HG02642 (cell line): ENCODE measurements around the gene RPGR.

Source experiments
- ATAC-seq: cut with Tn5 transposase; IDR thresholded peaks from one replicate; pipeline ENCODE4 v1.9.1; 2021; ENCODE audit warnings: mild to moderate bottlenecking; ENCODE audit not compliant: unreplicated experiment, poor library complexity

The RPGR gene

GRCh38 chrX:38335382-38335781 lies 8.1 kb upstream of the RPGR start:
- no peak for ATAC-seq

GRCh38 chrX:38332505-38332904 lies 5.2 kb upstream of the RPGR start:
- ATAC-seq: peak; percentile 65

- no peak for ATAC-seq
These were observed 419 bp upstream of the RPGR start for GRCh38 chrX:38327775-38328081.

- no peak for ATAC-seq
These were observed 1.2 kb downstream of the RPGR start for GRCh38 chrX:38326086-38326485.

- ATAC-seq: no peak
These were observed 6.5 kb downstream of the RPGR start for GRCh38 chrX:38320819-38321218.

DNA sequence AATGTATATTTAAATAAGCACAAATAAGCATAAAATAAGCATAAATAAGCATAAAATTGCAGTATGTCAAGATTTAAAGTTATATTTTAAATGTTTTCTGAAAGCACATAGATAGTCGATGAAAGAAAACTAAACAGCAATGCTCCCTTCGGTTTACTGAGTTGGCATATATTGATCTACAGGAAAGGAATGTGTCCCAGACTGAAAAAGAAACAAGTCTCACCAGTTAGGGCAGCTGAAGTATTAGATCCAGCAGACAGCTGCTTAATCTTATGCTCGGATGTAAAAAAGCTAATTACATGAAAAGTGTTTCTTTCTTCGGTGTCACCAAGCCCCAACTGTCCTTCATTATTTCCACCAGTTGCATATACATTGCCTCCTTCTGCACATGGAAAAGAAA lies 8.7 kb downstream of the RPGR start:
- no peak for ATAC-seq

GRCh38 chrX:38318196-38318595 lies 9.1 kb downstream of the RPGR start:
- ATAC-seq: no peak

DNA sequence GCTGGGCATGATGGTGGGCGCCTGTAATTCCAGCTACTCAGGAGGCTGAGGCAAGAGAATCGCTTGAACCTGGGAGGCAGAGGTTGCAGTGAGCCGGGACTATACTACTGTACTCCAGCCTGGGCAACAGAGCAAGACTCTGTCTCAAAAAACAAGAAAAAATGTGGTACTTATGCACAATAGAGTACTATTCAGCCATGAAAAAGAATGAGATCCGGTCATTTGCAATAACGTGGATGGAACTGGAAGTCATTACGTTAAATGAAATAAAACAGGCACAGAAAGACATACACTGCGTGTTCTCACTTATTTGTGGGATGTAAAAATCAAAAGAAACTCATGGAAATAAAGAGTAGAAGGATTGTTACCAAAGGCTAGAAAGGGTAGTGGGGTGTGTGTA lies 12.1 kb downstream of the RPGR start:
- no peak for ATAC-seq

GRCh38 chrX:38313190-38313589 lies 14.1 kb downstream of the RPGR start:
- no peak for ATAC-seq

GRCh38 chrX:38312436-38312835 lies 14.9 kb downstream of the RPGR start:
- no peak for ATAC-seq

DNA sequence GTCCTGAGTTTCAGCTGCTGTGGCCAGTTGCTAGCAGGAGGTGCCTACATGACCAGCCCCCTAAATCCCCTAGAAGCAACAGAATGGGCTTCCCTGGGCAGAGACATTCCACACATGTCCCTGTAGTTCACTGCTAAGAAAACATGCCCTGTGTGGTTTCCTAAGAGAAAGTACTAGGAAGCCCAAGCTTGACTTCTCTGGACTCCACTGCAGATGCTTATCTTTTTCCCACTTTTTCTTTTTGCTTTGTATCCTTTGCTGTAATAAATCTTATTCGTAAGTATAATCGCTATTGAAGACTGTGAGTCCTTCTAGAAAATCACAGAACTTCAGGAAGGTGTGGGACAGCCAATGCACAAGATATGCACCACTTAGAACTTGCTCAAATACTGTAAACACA lies 15.6 kb downstream of the RPGR start:
- ATAC-seq: no peak

DNA sequence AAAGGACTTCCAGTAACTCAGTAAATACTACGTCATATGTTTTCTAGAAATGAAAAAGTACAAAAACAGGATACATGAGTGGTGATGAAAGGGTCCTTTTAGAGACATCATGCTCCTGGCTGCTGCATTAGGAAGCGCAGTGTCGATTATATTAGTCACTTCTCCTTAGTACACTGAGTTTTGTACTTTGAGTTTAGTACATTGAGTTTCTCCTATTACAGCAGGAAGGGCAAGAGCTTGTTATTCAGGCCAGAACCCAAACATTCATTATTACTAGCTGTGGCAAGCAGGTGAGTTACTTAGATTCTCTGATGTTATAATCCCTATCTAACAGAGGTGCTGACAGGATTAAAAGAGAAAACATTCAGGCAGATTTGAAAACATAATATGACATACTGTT lies 21.3 kb downstream of the RPGR start:
- no peak for ATAC-seq

- no peak for ATAC-seq
These were observed 23.3 kb downstream of the RPGR start for GRCh38 chrX:38304010-38304409.

DNA sequence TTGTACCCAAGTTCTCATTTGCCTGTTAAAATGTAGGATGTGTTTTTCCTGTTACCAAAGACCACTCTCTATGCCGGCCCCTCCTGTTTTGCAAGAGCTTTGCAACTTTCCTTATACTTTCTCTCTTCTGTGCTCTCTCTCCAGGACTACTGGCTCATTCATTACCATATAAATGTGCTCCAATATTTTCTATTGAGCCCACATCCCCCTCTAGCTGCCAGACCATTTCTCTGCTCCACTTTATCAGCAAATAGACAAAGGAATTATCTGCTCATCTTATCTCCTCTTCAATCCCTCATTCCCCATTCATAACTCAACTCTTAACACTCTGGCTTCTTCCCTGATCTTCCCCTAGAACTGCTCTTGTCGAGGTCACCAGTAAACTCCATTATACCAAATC lies 33.6 kb downstream of the RPGR start:
- no peak for ATAC-seq

- ATAC-seq: no peak
These were observed 39.6 kb downstream of the RPGR start for GRCh38 chrX:38287674-38288073.

DNA sequence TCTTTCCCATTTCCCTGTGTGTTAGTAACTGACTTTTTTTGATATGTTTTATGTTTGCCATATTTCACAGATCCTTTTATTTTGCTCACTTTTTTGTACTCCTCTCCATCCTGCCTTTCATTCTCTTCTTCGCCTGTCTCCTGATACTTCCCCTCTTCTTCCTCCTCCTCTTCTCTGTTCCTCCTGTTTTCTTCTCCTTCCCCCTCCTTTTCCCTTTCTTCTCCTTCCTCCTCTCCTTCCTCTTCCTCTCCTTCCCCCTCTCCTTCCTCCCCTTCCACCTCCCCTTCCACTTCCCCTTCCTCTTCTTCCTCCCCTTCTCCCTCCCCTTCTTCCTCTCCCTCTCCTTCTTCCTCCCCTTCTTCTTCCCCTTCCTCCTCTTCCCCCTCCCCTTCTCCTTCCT lies 41.7 kb downstream of the RPGR start:
- no peak for ATAC-seq

DNA sequence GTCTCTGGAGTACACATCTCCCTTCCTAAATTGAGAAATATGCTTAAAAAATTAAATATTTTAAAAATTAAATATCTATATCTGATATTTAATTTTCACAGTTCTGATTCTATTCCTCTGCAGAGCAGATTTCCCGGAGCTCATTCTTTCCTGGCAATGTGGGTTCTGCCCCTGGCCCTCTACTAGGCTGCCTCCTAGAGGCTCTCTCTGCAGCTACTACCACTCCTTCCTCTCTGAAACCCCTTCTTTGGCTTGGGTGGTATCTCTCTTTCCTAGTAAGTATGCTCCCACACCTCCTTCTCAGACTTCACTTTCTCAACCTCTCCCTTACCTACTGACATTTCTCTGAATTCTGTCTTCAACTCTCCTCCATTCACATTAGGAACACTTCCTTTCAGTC lies 45.3 kb downstream of the RPGR start:
- no peak for ATAC-seq

DNA sequence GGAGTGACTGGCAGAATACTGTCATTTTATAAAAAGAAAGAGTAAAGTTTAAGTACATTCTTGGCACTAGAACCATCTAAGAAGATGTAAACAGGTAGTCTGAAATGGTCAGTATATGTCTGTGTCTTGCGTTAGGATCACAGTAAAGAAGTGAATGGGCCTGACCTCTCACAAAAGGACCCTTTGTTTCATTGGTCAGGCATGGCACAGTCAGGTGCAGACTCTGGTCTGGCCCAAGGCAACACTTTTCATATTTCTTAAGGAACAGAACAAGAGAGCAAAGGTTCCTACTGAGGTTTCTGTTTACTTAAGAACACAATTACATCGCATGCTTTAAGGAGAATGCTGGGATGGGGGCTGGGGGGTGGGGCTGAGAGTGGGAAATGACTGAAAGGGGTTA lies 48.1 kb downstream of the RPGR start:
- ATAC-seq: no peak

DNA sequence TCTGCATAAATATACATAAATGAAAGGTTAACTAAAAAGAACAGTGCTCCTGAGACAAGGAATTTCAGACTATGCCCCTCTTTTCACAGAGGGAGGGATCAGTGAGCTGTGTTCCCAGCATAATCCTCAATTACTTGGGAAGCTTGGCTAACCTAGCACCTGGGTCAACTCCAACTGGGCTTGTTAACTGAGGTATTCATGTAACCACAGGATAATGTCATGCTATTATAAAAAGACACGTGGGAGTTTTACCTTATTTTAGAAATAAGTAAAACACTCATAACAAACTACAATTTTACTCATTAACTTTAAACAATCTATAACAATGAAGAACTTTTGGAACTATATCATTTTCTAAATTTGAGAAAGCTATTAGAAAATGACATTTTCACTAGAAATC lies 48.6 kb downstream of the RPGR start:
- ATAC-seq: no peak

- no peak for ATAC-seq
These were observed 49.5 kb downstream of the RPGR start for GRCh38 chrX:38277802-38278201.

GRCh38 chrX:38277136-38277535 lies 50.2 kb downstream of the RPGR start:
- ATAC-seq: no peak

DNA sequence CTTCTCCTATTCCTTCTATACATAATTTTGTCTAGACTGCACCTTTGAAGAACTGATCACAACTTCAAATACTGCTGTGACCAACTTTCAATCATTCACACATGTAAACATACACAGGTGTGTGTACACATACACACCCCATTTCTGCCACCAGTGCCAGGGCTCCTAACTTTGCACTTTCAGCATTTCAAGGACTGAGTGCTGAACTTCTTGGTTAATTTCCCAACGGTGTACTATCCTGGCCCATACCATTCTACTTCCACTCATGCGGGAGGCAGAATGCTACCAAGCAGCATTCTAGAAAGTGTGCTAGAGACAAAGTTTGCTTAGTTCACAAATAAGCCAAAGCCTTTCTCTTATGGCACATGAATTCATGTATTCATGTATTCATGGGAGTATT lies 51.2 kb downstream of the RPGR start:
- ATAC-seq: no peak

- peak; percentile 43 for ATAC-seq
These were observed 51.7 kb downstream of the RPGR start for GRCh38 chrX:38275615-38276014.

GRCh38 chrX:38273453-38273852 lies 53.9 kb downstream of the RPGR start:
- no peak for ATAC-seq
